IPS DF 4.7 (cell line): ENCODE data around the gene CAMK1D.
"Not testable (repeated sequence)": the region's sequence is repeated elsewhere in the genome, so short reads cannot be mapped to it uniquely, and the experiment has no call there.

Experiments used
- DNase-seq: peaks from one replicate; pipeline ENCODE4 v3.0.0-alpha.2; 2013; ENCODE audit warnings: low spot score; ENCODE audit errors: extremely low read depth

CAMK1D gene

GRCh38 chr10:12743466-12743865, 394.1 kb downstream of the CAMK1D start:
- not testable (repeated sequence) for DNase-seq

- DNase-seq, result no peak
These were observed 394.6 kb downstream of the CAMK1D start for GRCh38 chr10:12743941-12744340.

GRCh38 chr10:12748186-12748585, 398.8 kb downstream of the CAMK1D start:
- DNase-seq, result no peak

GRCh38 chr10:12749760-12750478, 400.6 kb downstream of the CAMK1D start:
- DNase-seq, result no peak

GRCh38 chr10:12750526-12751201, 401.3 kb downstream of the CAMK1D start:
- DNase-seq, result no peak

- no peak for DNase-seq
These were observed 405.7 kb downstream of the CAMK1D start for GRCh38 chr10:12755075-12755474.

- DNase-seq, result no peak
These were observed 408.0 kb downstream of the CAMK1D start for GRCh38 chr10:12757351-12757750.

GRCh38 chr10:12758271-12758670, 408.9 kb downstream of the CAMK1D start:
- no peak for DNase-seq

- DNase-seq, result no peak
These were observed 416.9 kb downstream of the CAMK1D start for GRCh38 chr10:12766223-12766622.

GRCh38 chr10:12768156-12769100, 419.1 kb downstream of the CAMK1D start:
- DNase-seq, result no peak

GRCh38 chr10:12769323-12770044, 420.1 kb downstream of the CAMK1D start:
- DNase-seq, result no peak

- DNase-seq, result no peak
These were observed 422.8 kb downstream of the CAMK1D start for GRCh38 chr10:12771981-12772760.

- DNase-seq, result no peak
These were observed 423.6 kb downstream of the CAMK1D start for GRCh38 chr10:12772797-12773587.

- DNase-seq, result no peak
These were observed 425.0 kb downstream of the CAMK1D start for GRCh38 chr10:12774204-12774894.

- DNase-seq, result no peak
These were observed 428.7 kb downstream of the CAMK1D start for GRCh38 chr10:12777840-12778585.

- DNase-seq, result no peak
These were observed 431.6 kb downstream of the CAMK1D start for GRCh38 chr10:12780634-12781601.

- DNase-seq, result no peak
These were observed 432.6 kb downstream of the CAMK1D start for GRCh38 chr10:12781976-12782375.
